Colonic mucosa (tissue), 4 donors: Measurements from ENCODE around the gene CCDC182. TPM values are rescaled to one million over a fixed set of nuclear protein-coding genes. Genes with fewer than 3 reads are reported as not detected.

ENCODE experiments used
- DNase-seq: peaks from one replicate; pipeline ENCODE4 v3.0.0-alpha.2; 2020
- H3K27ac ChIP-seq: fragments of 200-600 bp; one replicate; pipeline ENCODE4 v1.8.0; 2021
- H3K27me3 ChIP-seq: fragments of 200-600 bp; one replicate; pipeline ENCODE4 v1.8.0; 2021
- H3K36me3 ChIP-seq: fragments of 200-600 bp; one replicate; pipeline ENCODE4 v1.8.0; 2021
- H3K4me1 ChIP-seq: fragments of 200-600 bp; one replicate; pipeline ENCODE4 v1.8.0; 2021; ENCODE audit warnings: mild to moderate bottlenecking
- H3K4me3 ChIP-seq: fragments of 200-600 bp; one replicate; pipeline ENCODE4 v1.8.0; 2021
- H3K9ac ChIP-seq, 2 donors: one replicate each; pipeline ENCODE4 v1.7.0; 2013; ENCODE audit warnings: control low read depth in 2 of 2, low read depth in 2 of 2, low read length in 2 of 2
- H3K9me3 ChIP-seq: fragments of 200-600 bp; one replicate; pipeline ENCODE4 v1.8.0; 2021
- intact Hi-C: fragments of 100-400 bp; cut with DNase I; formaldehyde crosslinking; loops from one replicate; pipeline ENCODE4 v1.14.1; 2022
- total RNA-seq, 2 donors: library from RNA; stranded (reverse); fragmentation: NEBNext Ultra II Directional in 1 of 2; extraction: Animal tissue kit (Norgen Biotek cat#: 25700) in 1 of 2; gene quantifications; one replicate each; pipeline ENCODE4 v1.2.1, GENCODE V29; 2021
- TF ChIP-seq, protein P1 (sequence below): fragments of 200-600 bp; IDR thresholded peaks from one replicate; pipeline ENCODE4 v1.8.0; 2022; ENCODE audit warnings: antibody characterized with exemption, mild to moderate bottlenecking
- donor health status: healthy.
- donor health status: DM: no; HTN: no; CAD: no.
- donor health status: DM: no; HTN: no; CAD: no.

The CCDC182 gene
- total RNA-seq, 2 donors from 2014 or later, result not detected

DNA sequence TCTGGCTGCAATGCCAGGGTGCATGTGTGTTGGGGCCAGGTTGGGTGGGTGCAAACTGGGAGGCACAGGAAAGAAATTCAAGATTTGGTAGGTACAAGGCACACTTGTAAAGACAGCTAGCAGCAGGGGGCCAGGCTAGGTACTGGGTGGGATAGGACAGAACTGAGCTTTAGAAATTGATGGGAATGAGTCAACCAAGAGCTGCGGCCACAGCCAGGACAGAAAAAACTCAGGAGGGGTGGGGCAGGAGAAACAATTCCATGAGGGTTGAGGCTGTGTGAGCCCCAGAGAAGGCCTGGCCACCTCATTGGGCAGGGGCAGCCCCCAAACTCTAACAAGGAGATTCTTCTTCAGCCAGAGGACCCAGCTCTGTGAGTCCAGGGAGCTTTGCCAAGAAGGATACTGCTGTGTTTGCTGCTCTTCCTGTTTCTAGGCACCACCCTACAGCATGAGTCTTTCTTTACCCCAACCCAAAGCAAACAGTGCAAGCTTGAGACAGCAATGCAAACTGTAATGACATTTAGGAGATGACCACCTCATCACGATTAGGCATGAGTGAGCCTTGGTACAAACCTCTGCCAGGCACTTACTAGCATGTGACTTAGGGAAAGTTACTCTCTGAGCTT, 21.3 kb upstream of the CCDC182 start:
- no peaks in the 10 kb centered on the region for H3K9me3 ChIP-seq
- DNase-seq, result no peak
- H3K27me3 ChIP-seq, result no peaks in the 10 kb centered on the region
- no peak overlapping the region for H3K27ac ChIP-seq
- no peaks in the 10 kb centered on the region for H3K4me1 ChIP-seq
- intact Hi-C loops, result no loop called here
- H3K36me3 ChIP-seq, result no peaks in the 10 kb centered on the region
- no peak overlapping the region for H3K4me3 ChIP-seq
- H3K9ac ChIP-seq, result no peak overlapping the region
- TF ChIP-seq, protein P1, sequence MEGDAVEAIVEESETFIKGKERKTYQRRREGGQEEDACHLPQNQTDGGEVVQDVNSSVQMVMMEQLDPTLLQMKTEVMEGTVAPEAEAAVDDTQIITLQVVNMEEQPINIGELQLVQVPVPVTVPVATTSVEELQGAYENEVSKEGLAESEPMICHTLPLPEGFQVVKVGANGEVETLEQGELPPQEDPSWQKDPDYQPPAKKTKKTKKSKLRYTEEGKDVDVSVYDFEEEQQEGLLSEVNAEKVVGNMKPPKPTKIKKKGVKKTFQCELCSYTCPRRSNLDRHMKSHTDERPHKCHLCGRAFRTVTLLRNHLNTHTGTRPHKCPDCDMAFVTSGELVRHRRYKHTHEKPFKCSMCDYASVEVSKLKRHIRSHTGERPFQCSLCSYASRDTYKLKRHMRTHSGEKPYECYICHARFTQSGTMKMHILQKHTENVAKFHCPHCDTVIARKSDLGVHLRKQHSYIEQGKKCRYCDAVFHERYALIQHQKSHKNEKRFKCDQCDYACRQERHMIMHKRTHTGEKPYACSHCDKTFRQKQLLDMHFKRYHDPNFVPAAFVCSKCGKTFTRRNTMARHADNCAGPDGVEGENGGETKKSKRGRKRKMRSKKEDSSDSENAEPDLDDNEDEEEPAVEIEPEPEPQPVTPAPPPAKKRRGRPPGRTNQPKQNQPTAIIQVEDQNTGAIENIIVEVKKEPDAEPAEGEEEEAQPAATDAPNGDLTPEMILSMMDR, result no peak

DNA sequence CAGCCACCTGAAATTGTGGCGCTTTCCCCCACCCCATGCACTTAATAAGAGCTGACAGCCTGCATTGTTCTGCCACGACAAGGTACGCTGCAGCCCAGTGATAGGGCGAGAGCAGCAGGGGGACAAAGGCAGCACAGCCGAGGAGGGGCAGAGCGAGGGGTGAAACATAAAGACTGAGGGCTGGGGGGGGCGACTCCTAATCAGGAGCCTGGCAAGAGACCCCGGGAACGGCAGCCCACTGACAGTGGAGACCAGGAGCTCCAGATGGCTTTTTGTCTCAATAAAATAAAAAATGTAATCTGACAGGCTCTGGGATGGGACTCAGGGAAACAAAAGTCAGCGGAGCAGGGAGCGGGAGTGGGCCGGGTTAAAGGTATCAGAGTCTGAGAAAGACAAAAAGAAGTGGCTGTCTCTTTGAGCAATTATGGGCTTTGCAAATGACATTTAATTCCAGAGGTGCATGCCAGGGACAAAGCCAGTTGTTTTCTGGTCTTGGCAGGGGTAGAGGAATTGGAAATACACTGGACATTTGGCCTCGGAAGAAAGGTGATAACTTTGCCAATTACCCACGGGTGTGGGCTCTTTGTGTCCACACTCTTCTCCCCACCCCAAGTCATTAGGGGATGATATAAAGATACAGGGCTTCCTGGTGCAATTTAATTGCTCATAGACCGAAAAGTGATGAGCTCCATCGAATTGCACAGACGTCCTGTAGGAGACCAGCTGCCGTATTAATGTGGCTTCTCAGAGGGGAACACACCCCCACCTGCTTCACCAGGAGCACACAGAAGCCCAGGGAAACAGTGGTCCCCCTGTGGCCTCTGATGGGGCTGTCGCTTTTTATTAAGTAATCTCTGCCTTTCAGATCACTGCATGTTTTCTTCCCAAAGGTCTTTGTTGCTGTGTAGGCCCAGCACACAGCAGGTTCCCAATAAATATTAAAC, 17.6 kb upstream of the CCDC182 start:
- H3K9ac ChIP-seq, result no peak overlapping the region
- H3K4me1 ChIP-seq, result no peaks in the 10 kb centered on the region
- no peak overlapping the region for H3K4me3 ChIP-seq
- H3K36me3 ChIP-seq, result no peaks in the 10 kb centered on the region
- H3K9me3 ChIP-seq, result no peaks in the 10 kb centered on the region
- H3K27ac ChIP-seq, result no peak overlapping the region
- TF ChIP-seq, protein P1, result no peak
- no peaks in the 10 kb centered on the region for H3K27me3 ChIP-seq
- no peak for DNase-seq
- intact Hi-C loops, result no loop called here

DNA sequence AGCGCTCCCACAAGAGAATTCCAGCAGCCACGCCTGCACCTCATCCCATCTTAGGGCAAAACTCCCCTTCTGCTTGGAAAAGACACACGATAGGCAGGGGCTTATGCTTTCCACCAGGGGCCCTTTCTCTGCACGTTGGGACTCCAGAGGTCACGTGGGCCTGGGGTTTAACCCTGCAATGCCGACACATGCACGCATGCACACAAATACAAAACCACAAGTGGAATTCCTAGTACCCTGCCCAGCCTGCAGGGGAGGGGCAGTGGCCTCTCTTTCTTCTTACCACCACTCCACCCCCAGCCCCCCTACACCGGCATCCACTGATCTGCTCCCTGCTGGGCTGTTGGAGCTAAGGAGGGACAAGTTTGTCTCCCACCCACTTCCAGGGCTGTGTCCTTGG, 16.8 kb upstream of the CCDC182 start:
- DNase-seq, result no peak
- intact Hi-C loops, result no loop called here
- H3K27me3 ChIP-seq, result no peaks in the 10 kb centered on the region
- H3K4me3 ChIP-seq, result no peak overlapping the region
- no peak overlapping the region for H3K27ac ChIP-seq
- no peaks in the 10 kb centered on the region for H3K36me3 ChIP-seq
- H3K9me3 ChIP-seq, result no peaks in the 10 kb centered on the region
- H3K9ac ChIP-seq, result no peak overlapping the region
- TF ChIP-seq, protein P1, result no peak
- H3K4me1 ChIP-seq, result no peaks in the 10 kb centered on the region

DNA sequence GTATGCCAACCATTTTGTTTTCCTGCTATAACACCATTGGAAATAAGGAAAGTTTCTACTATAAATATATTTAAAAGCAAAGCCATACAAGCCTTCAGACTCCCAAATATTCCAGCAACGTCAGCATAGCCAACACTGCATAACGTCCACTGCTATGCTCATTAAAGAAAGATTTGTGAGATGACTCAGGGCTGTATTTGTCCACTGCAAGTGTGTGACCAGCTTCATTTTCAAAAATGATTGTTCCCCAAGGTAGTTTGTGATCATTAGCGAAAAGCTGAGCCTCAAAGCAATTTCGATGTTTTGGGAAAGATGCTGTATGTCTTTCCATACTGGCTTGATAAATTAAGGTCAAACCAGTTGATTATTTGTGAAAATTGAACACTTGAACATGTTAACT, 14.9 kb upstream of the CCDC182 start:
- no peaks in the 10 kb centered on the region for H3K4me1 ChIP-seq
- no peak for DNase-seq
- TF ChIP-seq, protein P1, result no peak
- no peaks in the 10 kb centered on the region for H3K36me3 ChIP-seq
- no peak overlapping the region for H3K4me3 ChIP-seq
- no peak overlapping the region for H3K27ac ChIP-seq
- no peak overlapping the region for H3K9ac ChIP-seq
- H3K27me3 ChIP-seq, result no peaks in the 10 kb centered on the region
- intact Hi-C loops, result no loop called here
- H3K9me3 ChIP-seq, result no peaks in the 10 kb centered on the region

DNA sequence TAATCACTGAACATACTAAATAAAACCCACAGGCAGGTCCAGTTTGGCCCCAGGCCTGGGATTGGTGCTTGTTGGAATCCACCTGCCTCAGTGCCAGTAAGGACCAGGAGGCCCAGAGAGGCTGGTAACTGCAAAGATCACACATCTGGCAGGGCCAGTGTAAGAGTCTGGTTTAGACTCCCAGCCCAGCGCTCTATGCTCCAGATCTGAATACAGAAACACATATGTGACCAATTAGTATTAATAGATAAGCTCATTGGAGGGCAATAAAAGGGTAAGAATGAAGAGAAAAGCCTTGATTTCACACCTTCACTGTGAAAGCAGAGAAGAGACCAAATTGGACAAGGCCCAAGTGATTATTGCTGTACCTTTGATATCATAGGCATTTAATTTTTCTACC, 13.6 kb upstream of the CCDC182 start:
- Histone ChIP-seq H3K36me3 (no peaks in the 10 kb centered on the region), H3K27ac (no peak overlapping the region)
- intact Hi-C loops, result no loop called here

More for the DNA sequence above, 13.6 kb upstream of the CCDC182 start:
- no peak overlapping the region for H3K9ac ChIP-seq
- H3K9me3 ChIP-seq, result no peaks in the 10 kb centered on the region
- H3K4me3 ChIP-seq, result no peak overlapping the region
- TF ChIP-seq, protein P1, result no peak
- no peaks in the 10 kb centered on the region for H3K27me3 ChIP-seq
- DNase-seq, result no peak
- no peaks in the 10 kb centered on the region for H3K4me1 ChIP-seq
